ENCODE measurements around the gene PPP1CA.

The PPP1CA gene

GRCh38 chr11:67393437-67393836 is 8.2 kb downstream of the PPP1CA start:
- peaks cover 30% of the 10 kb centered on the region for H3K36me3 ChIP-seq (ENCODE audit: low read depth)
- H3K27me3 ChIP-seq (ENCODE audit: insufficient read depth, poor library complexity, severe bottlenecking), result no peaks in the 10 kb centered on the region
- no peak for TF ChIP-seq CTCF (IDR thresholded peaks at IDR 0.05; ENCODE audit: poor library complexity, severe bottlenecking)
- H3K9me3 ChIP-seq (ENCODE audit: severe bottlenecking), result no peaks in the 10 kb centered on the region
- no peak overlapping the region for H3K27ac ChIP-seq (ENCODE audit: poor library complexity, severe bottlenecking)
- no peaks in the 10 kb centered on the region for H3K4me1 ChIP-seq (ENCODE audit: insufficient read depth, poor library complexity, severe bottlenecking)
- ATAC-seq (ENCODE audit: low read depth), result no peak
- no peak overlapping the region for H3K4me3 ChIP-seq (ENCODE audit: severe bottlenecking)
- no peak for DNase-seq (ENCODE audit: low spot score)

- Histone ChIP-seq H3K27me3 (ENCODE audit: insufficient read depth, poor library complexity, severe bottlenecking) (no peaks in the 10 kb centered on the region), H3K27ac (ENCODE audit: poor library complexity, severe bottlenecking) (peak overlapping the region; percentile 60), H3K9me3 (ENCODE audit: severe bottlenecking) (no peaks in the 10 kb centered on the region), H3K4me3 (ENCODE audit: severe bottlenecking) (peak overlapping the region; percentile 71), H3K36me3 (ENCODE audit: low read depth) (peaks cover 18% of the 10 kb centered on the region), H3K4me1 (ENCODE audit: insufficient read depth, poor library complexity, severe bottlenecking) (no peaks in the 10 kb centered on the region)
- no peak for TF ChIP-seq CTCF (IDR thresholded peaks at IDR 0.05; ENCODE audit: poor library complexity, severe bottlenecking)
- no peak for DNase-seq (ENCODE audit: low spot score)
- ATAC-seq (ENCODE audit: low read depth), result peak; percentile 15
Measured at GRCh38 chr11:67392183-67392715, 9.4 kb downstream of the PPP1CA start.

- Histone ChIP-seq H3K4me3 (ENCODE audit: severe bottlenecking) (peak within 1 kb of the TSS; percentile 71), H3K4me1 (ENCODE audit: insufficient read depth, poor library complexity, severe bottlenecking) (no peaks in the 10 kb centered on the region), H3K36me3 (ENCODE audit: low read depth) (peaks cover 14% of the 10 kb centered on the region), H3K9me3 (ENCODE audit: severe bottlenecking) (no peaks in the 10 kb centered on the region), H3K27me3 (ENCODE audit: insufficient read depth, poor library complexity, severe bottlenecking) (no peaks in the 10 kb centered on the region), H3K27ac (ENCODE audit: poor library complexity, severe bottlenecking) (peak within 1 kb of the TSS; percentile 60)
- TF ChIP-seq CTCF (IDR thresholded peaks at IDR 0.05; ENCODE audit: poor library complexity, severe bottlenecking), result no peak
- ATAC-seq (ENCODE audit: low read depth) (peak; percentile 58), DNase-seq (ENCODE audit: low spot score) (peak; percentile 94)
Measured at GRCh38 chr11:67391304-67392182, 10.1 kb downstream of the PPP1CA start, which contains the start of gene RAD9A. RAD9A (plus strand) TSS chr11:67391986; CDS start chr11:67392045, 59 bp downstream.

GRCh38 chr11:67390947-67391303 is 10.7 kb downstream of the PPP1CA start:
- Histone ChIP-seq H3K4me3 (ENCODE audit: severe bottlenecking) (peak overlapping the region; percentile 71), H3K4me1 (ENCODE audit: insufficient read depth, poor library complexity, severe bottlenecking) (no peaks in the 10 kb centered on the region), H3K9me3 (ENCODE audit: severe bottlenecking) (no peaks in the 10 kb centered on the region), H3K27me3 (ENCODE audit: insufficient read depth, poor library complexity, severe bottlenecking) (no peaks in the 10 kb centered on the region), H3K36me3 (ENCODE audit: low read depth) (peaks cover 11% of the 10 kb centered on the region), H3K27ac (ENCODE audit: poor library complexity, severe bottlenecking) (peak overlapping the region; percentile 60)
- no peak for ATAC-seq (ENCODE audit: low read depth)
- no peak for TF ChIP-seq CTCF (IDR thresholded peaks at IDR 0.05; ENCODE audit: poor library complexity, severe bottlenecking)
- DNase-seq (ENCODE audit: low spot score), result no peak

All from RWPE2 (cell line).